H1 (cell line): ENCODE data around the gene CLINT1. TPM values are rescaled to one million over a fixed set of nuclear protein-coding genes. Genes with fewer than 3 reads are reported as not detected.

Experiments
- CTCF ChIA-PET: fragments of 300-600 bp; sonication (Branson Sonifier 250); formaldehyde crosslinking; loops from one replicate; lab custom pipeline; 2021; ENCODE audit not compliant: partially characterized antibody; lab: Charles Lee
- POLR2A ChIA-PET: fragments of 300-600 bp; sonication (Branson Sonifier 250); formaldehyde crosslinking; loops from one replicate; lab custom pipeline; 2021; ENCODE audit warnings: inconsistent platforms; ENCODE audit not compliant: partially characterized antibody; lab: Charles Lee
- DNase-seq, 2 experiments: peaks; one replicate each; pipeline versions ENCODE4 v3.0.0 to v3.0.0-alpha.2; 2010 to 2022; ENCODE audit warnings: low spot score in 2 of 2, low read depth in 1 of 2, mixed read lengths in 1 of 2
- FAIRE-seq: peaks from 2 replicates; lab custom pipeline; 2011; peaks lifted over from hg19 to GRCh38; lab: Jason Lieb, UNC
- H2AFZ ChIP-seq: 2 replicates; pipeline ENCODE4 v1.8.1; 2012; ENCODE audit warnings: low read length, inconsistent platforms
- H2AK5ac ChIP-seq: 2 replicates; pipeline ENCODE4 v1.6.1; 2013; ENCODE audit warnings: low read depth, low read length
- H2BK120ac ChIP-seq: replicated peaks from 2 replicates; pipeline ENCODE3; 2013; ENCODE audit warnings: low read depth, low read length, inconsistent platforms
- H2BK12ac ChIP-seq: 2 replicates; pipeline ENCODE4 v1.6.1; 2013; ENCODE audit warnings: low read depth, low read length
- H2BK15ac ChIP-seq: 2 replicates; pipeline ENCODE4 v1.6.1; 2013; ENCODE audit warnings: low read length
- H2BK20ac ChIP-seq: 2 replicates; pipeline ENCODE4 v1.6.1; 2013; ENCODE audit warnings: low read length
- H2BK5ac ChIP-seq: 2 replicates; pipeline ENCODE4 v1.6.1; 2013; ENCODE audit warnings: low read depth, low read length
- H3K14ac ChIP-seq: 2 replicates; pipeline ENCODE4 v1.6.1; 2013; ENCODE audit warnings: inconsistent platforms; ENCODE audit not compliant: insufficient read length
- H3K18ac ChIP-seq: 2 replicates; pipeline ENCODE4 v1.6.1; 2013; ENCODE audit warnings: low read length; ENCODE audit errors: extremely low read depth
- H3K23ac ChIP-seq: 2 replicates; pipeline ENCODE4 v1.6.1; 2013; ENCODE audit warnings: inconsistent platforms; ENCODE audit not compliant: insufficient read length
- H3K23me2 ChIP-seq: 2 replicates; pipeline ENCODE4 v1.6.1; 2013; ENCODE audit warnings: low read depth, low read length
- H3K27ac ChIP-seq: 2 replicates; pipeline ENCODE4 v1.6.1; 2011; ENCODE audit warnings: low read depth, low read length, inconsistent platforms
- H3K27me3 ChIP-seq, 4 experiments: replicated peaks in 1 of 4; 1 replicate in 1 of 4; 2 replicates in 3 of 4; pipeline versions ENCODE4 v1.6.1 to v1.8.1; 2011 to 2013; ENCODE audit warnings: low read length in 3 of 4, mild to moderate bottlenecking in 3 of 4, inconsistent platforms in 2 of 4, mixed read lengths in 2 of 4, moderate library complexity in 1 of 4; ENCODE audit not compliant: control insufficient read depth in 3 of 4, insufficient read depth in 3 of 4; ENCODE audit errors: extremely low read depth in 1 of 4
- H3K36me3 ChIP-seq, 4 experiments: 2 replicates each; pipeline versions ENCODE4 v1.6.1 to v1.8.1; 2011 to 2013; ENCODE audit warnings: mild to moderate bottlenecking in 4 of 4, low read length in 3 of 4, moderate library complexity in 2 of 4, control low read depth in 1 of 4, inconsistent platforms in 1 of 4; ENCODE audit not compliant: insufficient read depth in 4 of 4, control insufficient read depth in 2 of 4
- H3K4ac ChIP-seq: replicated peaks from 2 replicates; pipeline ENCODE3; 2013; ENCODE audit warnings: low read length, low read depth, mixed read lengths, inconsistent platforms; ENCODE audit not compliant: insufficient read length
- H3K4me1 ChIP-seq, 4 experiments: replicated peaks in 1 of 4; 1 replicate in 1 of 4; 2 replicates in 3 of 4; pipeline versions ENCODE4 v1.6.1 to v1.8.1; 2011 to 2013; ENCODE audit warnings: low read length in 3 of 4, inconsistent platforms in 2 of 4, mixed read lengths in 1 of 4; ENCODE audit not compliant: insufficient read depth in 4 of 4, control insufficient read depth in 3 of 4
- H3K4me2 ChIP-seq, 2 experiments: 2 replicates each; pipeline versions ENCODE4 v1.6.1 to v1.8.1; 2011 to 2013; ENCODE audit warnings: low read depth in 2 of 2, low read length in 2 of 2, control low read depth in 1 of 2, inconsistent platforms in 1 of 2, mild to moderate bottlenecking in 1 of 2; ENCODE audit not compliant: insufficient read depth in 1 of 2
- H3K4me3 ChIP-seq, 4 experiments: fragments of 200-600, 300-600 bp in 1 of 4; sonication (generic), shearing (Covaris generic), sonication (Bioruptor Twin) in 1 of 4; 2 replicates each; pipeline versions ENCODE4 v1.5.1 to v1.8.1; 2011 to 2016; ENCODE audit warnings: low read length in 4 of 4, low read depth in 3 of 4, control low read depth in 2 of 4, inconsistent platforms in 2 of 4, mild to moderate bottlenecking in 2 of 4, mixed read lengths in 1 of 4, moderate library complexity in 1 of 4; ENCODE audit not compliant: insufficient read depth in 2 of 4; ENCODE audit errors: extremely low read depth in 1 of 4
- H3K56ac ChIP-seq: replicated peaks from 2 replicates; pipeline ENCODE3; 2013; ENCODE audit warnings: low read depth, mild to moderate bottlenecking, mixed read lengths, low read length, inconsistent platforms; ENCODE audit not compliant: insufficient read length
- H3K79me1 ChIP-seq: 2 replicates; pipeline ENCODE4 v1.6.1; 2013; ENCODE audit warnings: low read depth, low read length, control low read depth
- H3K79me2 ChIP-seq, 2 experiments: 2 replicates each; pipeline versions ENCODE4 v1.6.1 to v1.8.1; 2012 to 2013; ENCODE audit warnings: low read length in 2 of 2, mild to moderate bottlenecking in 2 of 2, inconsistent platforms in 1 of 2; ENCODE audit not compliant: insufficient read depth in 2 of 2, control insufficient read depth in 1 of 2
- H3K9ac ChIP-seq, 4 experiments: replicated peaks in 1 of 4; 1 replicate in 1 of 4; 2 replicates in 3 of 4; pipeline versions ENCODE4 v1.6.1 to v1.8.1; 2011 to 2013; ENCODE audit warnings: low read depth in 3 of 4, low read length in 3 of 4, control low read depth in 2 of 4, mild to moderate bottlenecking in 2 of 4, moderate library complexity in 2 of 4, inconsistent platforms in 1 of 4; ENCODE audit errors: extremely low read depth in 1 of 4
- H3K9me3 ChIP-seq, 2 experiments: 2 replicates each; pipeline versions ENCODE4 v1.6.1 to v1.8.1; 2012 to 2013; ENCODE audit warnings: mild to moderate bottlenecking in 2 of 2, moderate library complexity in 2 of 2, control low read depth in 1 of 2, inconsistent platforms in 1 of 2, low read depth in 1 of 2, low read length in 1 of 2, mixed read lengths in 1 of 2; ENCODE audit not compliant: insufficient read depth in 2 of 2
- H4K20me1 ChIP-seq, 2 experiments: replicated peaks in 1 of 2; 2 replicates each; pipeline versions ENCODE3 to v1.8.1; 2011 to 2013; ENCODE audit warnings: inconsistent platforms in 2 of 2, low read length in 2 of 2, mild to moderate bottlenecking in 1 of 2; ENCODE audit not compliant: insufficient read depth in 2 of 2, control insufficient read depth in 1 of 2
- H4K5ac ChIP-seq: 2 replicates; pipeline ENCODE4 v1.6.1; 2013; ENCODE audit warnings: low read length, low read depth, mixed read lengths, inconsistent platforms; ENCODE audit not compliant: insufficient read length
- H4K8ac ChIP-seq: 2 replicates; pipeline ENCODE4 v1.8.0; 2013; ENCODE audit warnings: mild to moderate bottlenecking, moderate library complexity, low read length, inconsistent platforms; ENCODE audit not compliant: insufficient read depth; ENCODE audit errors: extremely low read depth
- H4K91ac ChIP-seq: replicated peaks from 2 replicates; pipeline ENCODE3; 2013; ENCODE audit warnings: low read length, mixed read lengths, inconsistent platforms; ENCODE audit not compliant: insufficient read length
- BRCA1 ChIP-seq: IDR thresholded peaks from 2 replicates; pipeline ENCODE4 v1.6.1; 2012; ENCODE audit warnings: low read depth, low read length, improper control_type of control experiment
- EGR1 ChIP-seq: IDR thresholded peaks from 2 replicates; pipeline ENCODE4 v1.6.1; 2011; ENCODE audit warnings: low read depth, low read length, borderline replicate concordance
- EP300 ChIP-seq, 2 experiments: IDR thresholded peaks; 1 replicate in 1 of 2; 2 replicates in 1 of 2; pipeline ENCODE4 v1.6.1; 2011 to 2012; ENCODE audit warnings: low read depth in 2 of 2, low read length in 2 of 2, mild to moderate bottlenecking in 2 of 2, borderline replicate concordance in 1 of 2, inconsistent platforms in 1 of 2, moderate library complexity in 1 of 2
- GABPA ChIP-seq: IDR thresholded peaks from 2 replicates; pipeline ENCODE4 v1.6.1; 2011; ENCODE audit warnings: mild to moderate bottlenecking, low read length, moderate library complexity, borderline replicate concordance; ENCODE audit not compliant: insufficient read depth
- HDAC2 ChIP-seq, 2 experiments: fragments of 300-600 bp in 1 of 2; sonication (generic) in 1 of 2; IDR thresholded peaks; 2 replicates each; pipeline ENCODE4 v1.6.1; 2011 to 2012; ENCODE audit warnings: low read depth in 2 of 2, low read length in 2 of 2, mild to moderate bottlenecking in 2 of 2, moderate library complexity in 2 of 2, borderline replicate concordance in 1 of 2, inconsistent platforms in 1 of 2
- HDAC6 ChIP-seq: IDR thresholded peaks from one replicate; pipeline ENCODE4 v1.7.1; 2012; ENCODE audit warnings: low read depth, mild to moderate bottlenecking, inconsistent platforms, low read length, moderate library complexity
- JUND ChIP-seq: IDR thresholded peaks from 2 replicates; pipeline ENCODE4 v1.6.1; 2011; ENCODE audit warnings: mild to moderate bottlenecking, improper control_type of control experiment, low read length
- NANOG ChIP-seq: IDR thresholded peaks from 2 replicates; pipeline ENCODE4 v1.6.1; 2011; ENCODE audit warnings: low read length, low read depth, mild to moderate bottlenecking, inconsistent platforms; ENCODE audit not compliant: insufficient read depth, poor library complexity, severe bottlenecking
- POLR2A ChIP-seq, 2 experiments: IDR thresholded peaks; 1 replicate in 1 of 2; 2 replicates in 1 of 2; pipeline ENCODE4 v1.6.1; 2011; ENCODE audit warnings: low read depth in 2 of 2, low read length in 2 of 2, mild to moderate bottlenecking in 2 of 2; ENCODE audit errors: control extremely low read depth in 1 of 2
- SP2 ChIP-seq: IDR thresholded peaks from 2 replicates; pipeline ENCODE4 v1.6.1; 2012; ENCODE audit warnings: mild to moderate bottlenecking, low read length, inconsistent platforms
- SUZ12 ChIP-seq: fragments of 200-600 bp; sonication (generic); IDR thresholded peaks from 2 replicates; pipeline ENCODE4 v1.6.1; 2012; ENCODE audit warnings: mild to moderate bottlenecking, inconsistent platforms, low read length, moderate library complexity, mixed read lengths
- USF2 ChIP-seq: IDR thresholded peaks from 2 replicates; pipeline ENCODE4 v1.6.1; 2011; ENCODE audit warnings: low read length, improper control_type of control experiment
- ZNF274 ChIP-seq: IDR thresholded peaks from 2 replicates; pipeline ENCODE4 v1.7.0; 2012; ENCODE audit warnings: low read length, borderline replicate concordance; ENCODE audit errors: extremely low read depth
- WGBS, 2 experiments: shearing (Covaris generic) in 1 of 2; methylation state at CpG; one replicate each; pipeline versions ENCODE4 v1.1.6 to v1.1.7; 2013 to 2015; ENCODE audit warnings: low lambda C conversion rate in 2 of 2, mixed read lengths in 2 of 2, inconsistent platforms in 1 of 2, low coverage in 1 of 2, missing lambda C conversion rate in 1 of 2; ENCODE audit not compliant: insufficient replicate concordance in 2 of 2, insufficient coverage in 1 of 2, insufficient read length in 1 of 2; ENCODE audit errors: extremely low coverage in 1 of 2, missing lambda C conversion rate in 1 of 2; 5-methylcytosine and 5-hydroxymethylcytosine counted together
- polyA plus RNA-seq, 7 experiments: library from polyadenylated mRNA; depleted of rRNA in 3 of 7; stranded (reverse) in 5 of 7; unstranded in 2 of 7; fragments of >200 nt in 5 of 7; fragments of 200-250 nt in 2 of 7; gene quantifications; 1 replicate in 5 of 7; 2 replicates in 1 of 7; 4 replicates in 1 of 7; pipeline versions ENCODE4 v1.2.1 to v1.2.3, GENCODE V29; 2011 to 2013; ENCODE audit warnings: missing spikeins in 2 of 7, mixed read lengths in 2 of 7
- total RNA-seq: library from RNA; stranded (reverse); fragmentation: NEBNext Ultra II Directional; extraction: Animal tissue kit (Norgen Biotek cat#: 25700); gene quantifications from 2 replicates; pipeline ENCODE4 v1.2.1, GENCODE V29; 2021

CLINT1 gene
- total and polyA plus RNA-seq, 2 of the 8 experiments (the other 6 are each of a cell fraction or from before 2014, with no cell fraction given): 85.9 to 140 TPM

- Histone ChIP-seq H2BK15ac (no peak overlapping the region), H2BK20ac (no peak overlapping the region), H3K18ac (no peak overlapping the region), H3K9ac (no peak overlapping the region), H3K23me2 (no peaks in the 10 kb centered on the region), H3K4me2 (no peak overlapping the region), H3K4me1 (no peaks in the 10 kb centered on the region), H3K56ac (no peak overlapping the region), H2AFZ (no peak overlapping the region), H4K91ac (no peak overlapping the region), H2AK5ac (no peak overlapping the region), H4K8ac (no peak overlapping the region), H3K23ac (no peak overlapping the region), H3K79me1 (no peaks in the 10 kb centered on the region), H3K27ac (no peak overlapping the region), H3K36me3 (peaks cover 6 to 45% (median 15%) of the 10 kb centered on the region in 4 experiments; a peak in 7 of 8 replicates), H3K27me3 (no peaks in the 10 kb centered on the region), H3K9me3 (no peaks in the 10 kb centered on the region), H2BK12ac (no peak overlapping the region), H4K20me1 (no peaks in the 10 kb centered on the region), H4K5ac (no peak overlapping the region), H3K4me3 (no peak overlapping the region), H2BK120ac (no peak overlapping the region), H3K14ac (no peak overlapping the region), H3K4ac (no peak overlapping the region), H3K79me2 (no peaks in the 10 kb centered on the region), H2BK5ac (no peak overlapping the region)
- FAIRE-seq (no peak), DNase-seq (no peak)
- ChIA-PET POLR2A (interaction anchor here (1.0 kb wide), 1 partner anchor 11 kb away, joined by 4 read pairs; no protein-coding TSS in a partner anchor), CTCF (no interaction called here)
- 89% methylated on average over 4 of the region's 4 CpGs; no CpG with 5 or more reads in 1 of the 2 experiments for WGBS, 2 experiments
- TF ChIP-seq USF2 (no peak), EGR1 (no peak), SUZ12 (no peak), NANOG (no peak), SP2 (no peak), POLR2A (IDR thresholded peaks at IDR 0.05; ENCODE audit: control extremely low read depth in 1 of 2, low read depth in 2 of 2, low read length in 2 of 2) (no peak), ZNF274 (no peak), HDAC6 (no peak), BRCA1 (no peak), EP300 (IDR thresholded peaks at IDR 0.05; ENCODE audit: borderline replicate concordance in 1 of 2, low read depth in 2 of 2, low read length in 2 of 2) (no peak), GABPA (no peak), HDAC2 (IDR thresholded peaks at IDR 0.05; ENCODE audit: borderline replicate concordance in 1 of 2, low read depth in 2 of 2, low read length in 2 of 2) (no peak), JUND (no peak)
Measured at GRCh38 chr5:157793301-157793700, 65.6 kb downstream of the CLINT1 start.
